ENCODE data around the gene ERBB3.
A peak's percentile ranks its signal among the peaks of the same experiment; 100 is the strongest.
"Not testable (repeated sequence)": the region's sequence is repeated elsewhere in the genome, so short reads cannot be mapped to it uniquely, and the experiment has no call there.

The ERBB3 gene

GRCh38 chr12:56110571-56110970 is 30.6 kb downstream of the ERBB3 start:
- TF ChIP-seq CTCF (IDR thresholded peaks at IDR 0.05; ENCODE audit: low read depth, low read length, missing control alignments), result no peak
- in situ Hi-C loops (cut with HindIII; ENCODE audit: low sequenced_read_pairs), result no loop called here
- H3K4me3 ChIP-seq (ENCODE audit: low read depth, low read length), result no peak overlapping the region
- no peak for DNase-seq (ENCODE audit: low read depth)

- no peak for TF ChIP-seq CTCF (IDR thresholded peaks at IDR 0.05; ENCODE audit: low read depth, low read length, missing control alignments)
- no peak overlapping the region for H3K4me3 ChIP-seq (ENCODE audit: low read depth, low read length)
- in situ Hi-C loops (cut with HindIII; ENCODE audit: low sequenced_read_pairs), result no loop called here
- DNase-seq (ENCODE audit: low read depth), result no peak
Measured at GRCh38 chr12:56114084-56114483, 34.1 kb downstream of the ERBB3 start.

GRCh38 chr12:56115329-56115728 is 35.4 kb downstream of the ERBB3 start:
- peak overlapping the region; percentile 83 for H3K4me3 ChIP-seq (ENCODE audit: low read depth, low read length)
- no peak for TF ChIP-seq CTCF (IDR thresholded peaks at IDR 0.05; ENCODE audit: low read depth, low read length, missing control alignments)
- in situ Hi-C loops (cut with HindIII; ENCODE audit: low sequenced_read_pairs), result loop anchor here (5.0 kb wide), 1 partner anchor 77 kb away; no protein-coding TSS in a partner anchor
- DNase-seq (ENCODE audit: low read depth), result no peak

- in situ Hi-C loops (cut with HindIII; ENCODE audit: low sequenced_read_pairs), result loop anchor here (5.0 kb wide), 1 partner anchor 76 kb away; no protein-coding TSS in a partner anchor
Measured at GRCh38 chr12:56116267-56117081, 36.5 kb downstream of the ERBB3 start, which contains the start of gene RPL41. TSS of gene RPL41 (plus strand) at chr12:56116633.

DNA sequence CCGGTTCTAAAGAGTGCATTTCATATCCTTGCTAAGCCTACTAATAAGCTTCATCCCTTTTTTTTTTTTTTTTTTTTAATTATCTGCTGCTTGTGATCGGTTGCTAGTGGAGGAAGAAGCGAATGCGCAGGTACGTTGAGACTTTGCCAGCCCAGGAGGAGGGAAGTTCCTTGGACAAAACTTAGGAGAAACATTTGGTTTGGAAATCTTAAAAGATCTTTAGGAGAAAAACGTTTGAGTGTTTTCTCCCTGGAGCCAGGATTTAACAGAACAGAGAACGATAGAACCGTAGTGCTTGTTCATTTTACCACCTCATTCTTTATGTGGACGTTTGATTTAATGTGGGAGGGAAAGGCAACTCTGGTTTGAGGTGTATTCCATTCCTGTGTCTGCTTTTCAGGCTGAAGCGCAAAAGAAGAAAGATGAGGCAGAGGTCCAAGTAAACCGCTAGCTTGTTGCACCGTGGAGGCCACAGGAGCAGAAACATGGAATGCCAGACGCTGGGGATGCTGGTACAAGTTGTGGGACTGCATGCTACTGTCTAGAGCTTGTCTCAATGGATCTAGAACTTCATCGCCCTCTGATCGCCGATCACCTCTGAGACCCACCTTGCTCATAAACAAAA is 37.2 kb downstream of the ERBB3 start:
- not testable (repeated sequence) for DNase-seq (ENCODE audit: low read depth)
- in situ Hi-C loops (cut with HindIII; ENCODE audit: low sequenced_read_pairs), result loop anchor here (5.0 kb wide), 1 partner anchor 75 kb away; no protein-coding TSS in a partner anchor
- H3K4me3 ChIP-seq (ENCODE audit: low read depth, low read length), result peak overlapping the region; percentile 83

More at GRCh38 chr12:56116267-56117081, 36.5 kb downstream of the ERBB3 start, which contains the start of gene RPL41:
- peak within 1 kb of the TSS; percentile 83 for H3K4me3 ChIP-seq (ENCODE audit: low read depth, low read length)
- no peak for TF ChIP-seq CTCF (IDR thresholded peaks at IDR 0.05; ENCODE audit: low read depth, low read length, missing control alignments)
- DNase-seq (ENCODE audit: low read depth), result peak; percentile 88

- TF ChIP-seq CTCF (IDR thresholded peaks at IDR 0.05; ENCODE audit: low read depth, low read length, missing control alignments), result peak; percentile 60
- peak; percentile 98 for DNase-seq (ENCODE audit: low read depth)
- in situ Hi-C loops (cut with HindIII; ENCODE audit: low sequenced_read_pairs), result loop anchor here (5.0 kb wide), 1 partner anchor 74 kb away; no protein-coding TSS in a partner anchor
- peak within 1 kb of the TSS; percentile 83 for H3K4me3 ChIP-seq (ENCODE audit: low read depth, low read length)
Measured at GRCh38 chr12:56117778-56118687, 38.1 kb downstream of the ERBB3 start, which contains the start of gene ZC3H10. TSS of gene ZC3H10 (plus strand) at chr12:56118266. CDS start at chr12:56120563, 2,297 bp downstream.
